CD8-positive, alpha-beta memory T cell (primary cell): Measurements from ENCODE around the gene GPR89A. TPM values are rescaled to one million over a fixed set of nuclear protein-coding genes. Genes with fewer than 3 reads are reported as not detected.

Experiments
- CTCF ChIA-PET: fragments of 350-600 bp; sonication (Branson Sonifier 250); formaldehyde crosslinking; loops from one replicate; lab custom pipeline; 2021; ENCODE audit warnings: antibody characterized with exemption; lab: Charles Lee
- POLR2A ChIA-PET: fragments of 350-600 bp; sonication (Branson Sonifier 250); formaldehyde crosslinking; loops from one replicate; lab custom pipeline; 2021; ENCODE audit warnings: antibody characterized with exemption; lab: Charles Lee
- DNase-seq, 5 donors: peaks; one replicate each; pipeline versions ENCODE4 v3.0.0 to v3.0.0-alpha.2; 2020 to 2022; ENCODE audit warnings: mixed read lengths in 1 of 5
- H3K27ac ChIP-seq: one replicate; pipeline ENCODE4 v1.7.0; 2013; ENCODE audit warnings: low read depth, mild to moderate bottlenecking, low read length, moderate library complexity
- H3K27me3 ChIP-seq: 2 replicates; pipeline ENCODE4 v1.7.0; 2013; ENCODE audit warnings: low read length, mild to moderate bottlenecking; ENCODE audit not compliant: insufficient read depth, poor library complexity, severe bottlenecking
- H3K36me3 ChIP-seq: 2 replicates; pipeline ENCODE4 v1.7.0; 2013; ENCODE audit warnings: mild to moderate bottlenecking, low read length, moderate library complexity; ENCODE audit not compliant: insufficient read depth
- H3K4me1 ChIP-seq: 2 replicates; pipeline ENCODE4 v1.7.0; 2013; ENCODE audit warnings: mild to moderate bottlenecking, low read length, moderate library complexity; ENCODE audit not compliant: insufficient read depth
- H3K4me3 ChIP-seq: 2 replicates; pipeline ENCODE4 v1.7.0; 2013; ENCODE audit warnings: mild to moderate bottlenecking, low read length
- H3K9me3 ChIP-seq: 2 replicates; pipeline ENCODE4 v1.7.0; 2013; ENCODE audit warnings: mild to moderate bottlenecking, low read length
- H3K27ac Mint-ChIP-seq, 8 donors: one replicate each; pipeline ENCODE4 v1.8.0; 2020 to 2021; ENCODE audit warnings: mixed read lengths in 8 of 8, mild to moderate bottlenecking in 6 of 8, inconsistent platforms in 3 of 8, moderate library complexity in 3 of 8
- H3K27me3 Mint-ChIP-seq, 2 donors: one replicate each; pipeline ENCODE4 v1.8.0; 2020 to 2021; ENCODE audit warnings: mixed read lengths in 2 of 2, mild to moderate bottlenecking in 1 of 2, moderate library complexity in 1 of 2
- H3K36me3 Mint-ChIP-seq, 3 donors: one replicate each; pipeline ENCODE4 v1.8.0; 2020 to 2021; ENCODE audit warnings: mixed read lengths in 3 of 3, inconsistent platforms in 1 of 3, mild to moderate bottlenecking in 1 of 3
- H3K4me1 Mint-ChIP-seq, 3 donors: one replicate each; pipeline ENCODE4 v1.8.0; 2020 to 2021; ENCODE audit warnings: mixed read lengths in 3 of 3, inconsistent platforms in 1 of 3, mild to moderate bottlenecking in 1 of 3
- H3K4me3 Mint-ChIP-seq, 7 donors: one replicate each; pipeline ENCODE4 v1.8.0; 2020 to 2021; ENCODE audit warnings: mixed read lengths in 7 of 7, mild to moderate bottlenecking in 6 of 7, moderate library complexity in 4 of 7, inconsistent platforms in 2 of 7
- H3K9me3 Mint-ChIP-seq, 5 donors: one replicate each; pipeline ENCODE4 v1.8.0; 2020 to 2022; ENCODE audit warnings: mixed read lengths in 5 of 5, mild to moderate bottlenecking in 3 of 5, moderate library complexity in 2 of 5, inconsistent platforms in 1 of 5
- polyA plus RNA-seq: library from polyadenylated mRNA; unstranded; fragments of 300-500 nt; fragmentation: Illumina TruSeq; gene quantifications from one replicate; pipeline ENCODE4 v1.2.3, GENCODE V29; 2021
- total RNA-seq, 2 experiments: library from RNA; stranded (reverse); gene quantifications; one replicate each; pipeline ENCODE4 v1.2.3, GENCODE V29; 2021

GPR89A gene
- total and polyA plus RNA-seq, 3 experiments from 2014 or later = 20.8 to 31.0 (median 25.0) TPM

DNA sequence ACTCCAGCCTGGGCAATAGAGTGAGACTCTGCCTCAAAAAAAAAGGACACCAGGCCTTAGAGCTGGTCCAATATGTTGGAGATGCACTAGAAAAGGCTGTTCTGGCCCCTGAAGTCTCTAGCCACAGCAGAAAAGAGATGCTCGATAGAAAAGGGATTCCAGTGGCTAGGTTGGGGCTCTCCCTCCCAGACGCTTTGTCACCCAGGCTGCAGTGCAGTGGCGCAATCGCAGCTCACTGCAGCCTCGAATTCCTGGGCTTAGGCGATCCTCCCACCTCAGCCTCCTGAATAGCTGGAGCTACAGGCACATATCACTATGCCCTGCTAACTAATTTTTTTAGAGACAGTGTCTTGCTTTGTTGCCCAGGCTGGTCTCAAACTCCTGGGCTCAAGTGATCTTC lies 81.1 kb downstream of the GPR89A start:
- Histone ChIP-seq H3K27me3 (no peaks in the 10 kb centered on the region), H3K27ac (no peak overlapping the region), H3K36me3 (no peaks in the 10 kb centered on the region), H3K4me1 (peaks cover 35% of the 10 kb centered on the region), H3K4me3 (no peak overlapping the region), H3K9me3 (no peaks in the 10 kb centered on the region)
- Mint-ChIP-seq H3K27me3 (no peaks in the 10 kb centered on the region), H3K27ac (peak overlapping the region in 7 of 8 donors; percentile 75 to 95 (median 89)), H3K36me3 (peaks cover 0 to 2% (median 0%) of the 10 kb centered on the region in 3 donors), H3K4me1 (peaks cover 38 to 47% (median 39%) of the 10 kb centered on the region in 3 donors), H3K9me3 (no peaks in the 10 kb centered on the region), H3K4me3 (peak overlapping the region in 4 of 7 donors; percentile 35 to 82 (median 62))
- CTCF ChIA-PET = interaction anchor here (1.5 kb wide), 1 partner anchor 32 kb away, joined by 5 read pairs; no protein-coding TSS in a partner anchor
- DNase-seq = no peak
- POLR2A ChIA-PET = no interaction called here

DNA sequence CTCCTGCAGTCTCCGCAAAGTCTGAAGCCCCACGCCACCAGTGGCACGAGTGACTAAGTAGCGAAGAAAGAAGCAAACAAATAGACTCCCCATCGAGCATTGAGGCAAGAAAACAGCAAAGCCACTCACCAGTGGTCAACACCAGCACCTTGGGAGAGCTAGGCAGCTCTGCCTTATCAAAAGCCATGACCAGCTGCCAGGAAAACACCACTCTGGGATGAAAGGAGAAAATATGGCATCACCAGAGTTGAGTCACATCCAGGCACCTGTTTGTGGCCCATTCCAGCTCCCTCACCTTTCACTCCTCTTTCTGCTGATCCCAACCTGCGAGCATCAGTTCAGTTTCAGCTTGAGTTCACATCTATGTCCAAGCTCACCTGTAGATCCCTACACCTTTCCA lies 82.1 kb downstream of the GPR89A start:
- peaks cover 0 to 2% (median 0%) of the 10 kb centered on the region in 3 donors for H3K36me3 Mint-ChIP-seq
- H3K36me3 ChIP-seq = no peaks in the 10 kb centered on the region
- ChIA-PET CTCF (interaction anchor here (0.7 kb wide), 1 partner anchor 32 kb away, joined by 3 read pairs; no protein-coding TSS in a partner anchor), POLR2A (no interaction called here)
- no peak overlapping the region for H3K27ac ChIP-seq
- peaks cover 35% of the 10 kb centered on the region for H3K4me1 ChIP-seq
- H3K9me3 Mint-ChIP-seq = no peaks in the 10 kb centered on the region
- H3K4me3 ChIP-seq = peak overlapping the region; percentile 7
- H3K27me3 ChIP-seq = no peaks in the 10 kb centered on the region
- H3K27me3 Mint-ChIP-seq = no peaks in the 10 kb centered on the region
- DNase-seq = no peak
- H3K4me3 Mint-ChIP-seq = peak overlapping the region; percentile 35 to 78 (median 65)
- no peaks in the 10 kb centered on the region for H3K9me3 ChIP-seq
- peaks cover 38 to 47% (median 39%) of the 10 kb centered on the region in 3 donors for H3K4me1 Mint-ChIP-seq
- peak overlapping the region; percentile 75 to 95 (median 88) for H3K27ac Mint-ChIP-seq

DNA sequence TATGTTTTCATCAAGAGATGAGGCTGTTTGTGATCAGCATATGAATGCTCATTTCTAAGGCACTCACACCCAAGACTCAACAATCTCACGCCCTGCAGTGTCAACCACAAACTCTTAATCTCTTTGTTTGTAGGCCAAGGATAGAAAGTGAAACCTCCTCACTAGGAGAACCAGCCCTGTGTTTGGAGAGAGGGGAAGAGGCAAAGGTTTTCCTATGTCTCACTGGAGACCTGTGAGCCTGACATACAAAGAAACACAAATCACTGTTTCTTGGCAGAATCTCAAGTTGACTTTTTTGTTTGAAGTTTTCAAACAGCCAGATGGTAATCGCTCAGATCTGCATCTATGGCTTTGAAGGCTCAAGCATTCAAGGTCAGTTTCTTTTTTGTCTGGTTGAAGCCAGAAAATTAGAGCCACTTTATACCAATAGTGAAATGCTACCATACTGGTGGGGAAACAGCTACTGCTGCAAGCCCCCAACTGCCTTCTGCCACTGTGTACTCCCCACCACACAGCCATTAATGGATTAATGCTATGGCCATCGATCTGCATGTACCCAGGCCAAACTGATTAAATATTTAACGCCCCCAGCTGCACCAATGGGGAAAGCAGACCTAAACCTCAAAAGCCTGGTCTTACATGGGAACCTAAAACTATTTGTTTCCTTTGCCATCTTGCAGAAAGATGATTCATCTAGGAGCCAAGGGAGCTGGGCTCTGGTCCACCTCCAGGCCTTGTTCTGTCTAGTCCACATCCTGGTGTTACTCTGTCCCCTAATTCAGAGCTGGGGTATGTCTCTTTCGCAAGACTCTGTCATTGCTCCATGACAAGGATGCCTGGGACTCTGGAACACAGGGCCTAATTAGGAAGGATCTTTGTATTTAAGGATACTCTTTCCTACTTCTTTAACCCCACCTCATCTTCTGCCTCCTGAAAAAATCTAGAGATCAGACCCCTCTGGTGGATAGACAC lies 83.1 kb downstream of the GPR89A start:
- H3K27me3 Mint-ChIP-seq = no peaks in the 10 kb centered on the region
- H3K36me3 Mint-ChIP-seq = peaks cover 0 to 2% (median 0%) of the 10 kb centered on the region in 3 donors
- Histone ChIP-seq H3K4me3 (no peak overlapping the region), H3K27me3 (no peaks in the 10 kb centered on the region), H3K36me3 (no peaks in the 10 kb centered on the region), H3K4me1 (peaks cover 35% of the 10 kb centered on the region), H3K9me3 (no peaks in the 10 kb centered on the region), H3K27ac (no peak overlapping the region)
- POLR2A ChIA-PET = no interaction called here
- H3K27ac Mint-ChIP-seq = peak overlapping the region; percentile 72 to 95 (median 87)
- DNase-seq = peak; percentile 15 to 60 (median 18)
- CTCF ChIA-PET = interaction anchor here (1.6 to 1.7 kb wide), 3 partner anchors 13 to 31 kb away, joined by 4 to 7 read pairs (median 5); no protein-coding TSS in a partner anchor
- peaks cover 39 to 50% (median 41%) of the 10 kb centered on the region in 3 donors for H3K4me1 Mint-ChIP-seq
- H3K9me3 Mint-ChIP-seq = no peaks in the 10 kb centered on the region
- peak overlapping the region; percentile 2 to 78 (median 65) for H3K4me3 Mint-ChIP-seq

DNA sequence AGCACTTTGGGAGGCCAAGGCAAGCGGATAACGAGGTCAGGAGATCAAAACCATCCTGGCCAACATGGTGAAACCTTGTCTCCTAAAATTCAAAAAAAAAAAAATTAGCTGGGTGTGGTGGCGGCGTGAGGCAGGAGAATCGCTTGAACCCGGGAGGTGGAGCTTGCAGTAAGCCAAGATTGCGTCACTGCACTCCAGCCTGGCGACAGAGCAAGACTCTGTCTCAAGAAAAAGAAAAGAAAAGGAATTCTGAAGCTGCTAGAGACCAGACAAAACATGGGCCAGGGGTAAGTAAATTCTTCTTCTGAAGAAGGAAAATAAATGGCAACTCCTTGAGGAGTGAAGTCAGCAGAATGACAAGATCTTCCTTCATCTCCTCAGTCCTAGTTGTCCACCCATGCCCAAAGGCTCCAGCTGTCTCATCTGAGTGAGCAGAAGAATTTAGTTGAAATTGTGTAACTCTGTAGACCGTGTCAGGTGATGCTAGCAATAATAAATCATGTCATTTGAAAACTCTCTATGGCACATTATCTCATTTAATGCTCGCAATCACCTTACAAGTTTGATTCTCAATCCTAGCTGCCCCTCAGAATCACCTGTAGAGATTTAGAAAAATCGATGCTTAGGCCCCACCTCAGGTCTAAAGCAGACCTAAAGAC lies 85.1 kb downstream of the GPR89A start:
- ChIA-PET POLR2A (no interaction called here), CTCF (interaction anchor here (1.6 to 1.7 kb wide), 2 partner anchors 11 to 28 kb away, joined by 4 to 7 read pairs; no protein-coding TSS in a partner anchor)
- Mint-ChIP-seq H3K4me3 (no peak overlapping the region), H3K9me3 (no peaks in the 10 kb centered on the region), H3K27ac (no peak overlapping the region), H3K36me3 (peaks cover 0 to 2% (median 0%) of the 10 kb centered on the region in 3 donors), H3K27me3 (no peaks in the 10 kb centered on the region), H3K4me1 (peaks cover 38 to 45% (median 41%) of the 10 kb centered on the region in 3 donors)
- Histone ChIP-seq H3K4me1 (peaks cover 35% of the 10 kb centered on the region), H3K27ac (no peak overlapping the region), H3K4me3 (no peak overlapping the region), H3K9me3 (no peaks in the 10 kb centered on the region), H3K36me3 (no peaks in the 10 kb centered on the region), H3K27me3 (no peaks in the 10 kb centered on the region)
- DNase-seq = no peak

DNA sequence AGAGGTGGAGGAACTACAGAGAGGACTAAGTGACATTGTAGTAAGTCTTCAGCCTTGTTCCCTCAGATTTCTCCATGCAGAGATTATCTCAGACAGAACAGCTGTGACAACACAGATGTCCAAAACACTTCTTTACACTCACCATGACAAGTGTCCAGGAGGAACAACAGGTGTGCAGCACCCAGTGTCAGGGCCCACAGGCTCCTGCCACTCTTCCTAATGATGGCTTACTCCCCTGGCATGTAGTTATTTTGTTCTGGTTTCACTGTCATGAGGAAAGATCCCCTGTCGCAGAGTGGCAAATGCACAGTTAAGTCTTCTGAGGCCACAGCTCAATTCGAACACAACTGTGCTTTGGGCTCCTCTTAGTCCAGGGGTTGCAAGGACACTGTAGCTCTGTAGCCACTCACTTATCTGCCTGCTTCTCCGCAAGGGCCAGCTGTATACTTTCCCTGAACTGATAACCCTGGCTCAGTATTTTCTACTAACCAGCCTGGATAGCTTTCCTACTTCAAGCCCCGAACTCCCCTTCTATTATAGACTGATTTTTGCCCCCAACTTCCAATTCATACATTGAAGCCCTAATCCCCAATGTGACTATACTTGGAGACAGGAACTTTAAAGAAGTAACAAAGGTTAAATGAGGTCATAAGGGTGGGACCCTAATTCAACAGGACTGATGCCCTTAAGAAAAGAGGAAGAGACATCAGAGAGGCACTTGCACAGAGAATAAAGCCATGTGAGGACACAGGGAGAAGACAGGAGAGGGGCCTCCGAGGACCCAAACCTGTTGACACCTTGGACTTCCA lies 88.2 kb downstream of the GPR89A start:
- H3K9me3 ChIP-seq = no peaks in the 10 kb centered on the region
- peaks cover 0 to 2% (median 0%) of the 10 kb centered on the region in 3 donors for H3K36me3 Mint-ChIP-seq
- H3K27me3 ChIP-seq = no peaks in the 10 kb centered on the region
- no peaks in the 10 kb centered on the region for H3K9me3 Mint-ChIP-seq
- H3K27ac ChIP-seq = no peak overlapping the region
- no peak overlapping the region for H3K4me3 Mint-ChIP-seq
- H3K4me3 ChIP-seq = no peak overlapping the region
- ChIA-PET CTCF (no interaction called here), POLR2A (no interaction called here)
- H3K36me3 ChIP-seq = no peaks in the 10 kb centered on the region
- DNase-seq = no peak
- H3K4me1 Mint-ChIP-seq = peaks cover 11 to 15% (median 13%) of the 10 kb centered on the region in 3 donors
- peak overlapping the region in 1 of 8 donors; percentile 20 for H3K27ac Mint-ChIP-seq
- peaks cover 4% of the 10 kb centered on the region for H3K4me1 ChIP-seq
- no peaks in the 10 kb centered on the region for H3K27me3 Mint-ChIP-seq

DNA sequence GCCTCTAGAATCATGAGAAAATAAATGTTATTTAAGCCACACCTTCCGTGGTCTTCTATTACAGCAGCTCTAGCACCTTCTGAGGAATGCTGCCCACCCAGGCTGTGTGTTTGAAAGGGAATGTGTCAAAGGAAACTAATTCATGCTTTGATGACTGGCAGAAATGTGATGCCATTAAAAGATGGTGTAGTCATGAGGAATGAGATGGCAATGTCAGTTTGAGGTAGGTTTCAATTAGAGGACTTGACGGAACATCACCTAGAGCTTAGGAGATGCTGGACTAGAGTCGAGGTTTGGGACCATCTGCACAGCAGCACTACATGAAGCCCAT lies 88.8 kb downstream of the GPR89A start:
- H3K27me3 Mint-ChIP-seq = no peaks in the 10 kb centered on the region

GRCh38 chr1:145701306-145701862 lies 93.6 kb downstream of the GPR89A start:
- POLR2A ChIA-PET = no interaction called here
- Histone ChIP-seq H3K27ac (no peak overlapping the region), H3K9me3 (no peaks in the 10 kb centered on the region), H3K4me3 (no peak overlapping the region), H3K4me1 (no peaks in the 10 kb centered on the region), H3K27me3 (no peaks in the 10 kb centered on the region), H3K36me3 (no peaks in the 10 kb centered on the region)
- Mint-ChIP-seq H3K36me3 (no peaks in the 10 kb centered on the region), H3K27me3 (no peaks in the 10 kb centered on the region), H3K4me1 (no peaks in the 10 kb centered on the region), H3K9me3 (no peaks in the 10 kb centered on the region), H3K27ac (no peak overlapping the region), H3K4me3 (no peak overlapping the region)
- DNase-seq = no peak
- CTCF ChIA-PET = no interaction called here

More for the DNA sequence above, 88.8 kb downstream of the GPR89A start:
- Mint-ChIP-seq H3K4me1 (peaks cover 5 to 10% (median 8%) of the 10 kb centered on the region in 3 donors), H3K4me3 (no peak overlapping the region), H3K36me3 (peaks cover 0 to 2% (median 0%) of the 10 kb centered on the region in 3 donors), H3K27ac (no peak overlapping the region), H3K9me3 (no peaks in the 10 kb centered on the region)
- Histone ChIP-seq H3K27ac (no peak overlapping the region), H3K27me3 (no peaks in the 10 kb centered on the region), H3K36me3 (no peaks in the 10 kb centered on the region), H3K4me3 (no peak overlapping the region), H3K4me1 (no peaks in the 10 kb centered on the region), H3K9me3 (no peaks in the 10 kb centered on the region)
- POLR2A ChIA-PET = no interaction called here
- CTCF ChIA-PET = no interaction called here
- DNase-seq = no peak
